WTC11 (cell line): ENCODE data around the gene B4GALT6.

ENCODE experiments used
- CREM ChIP-seq: sonication (generic); formaldehyde crosslinking; IDR thresholded peaks from 2 replicates; pipeline ENCODE4 v1.8.1; 2022; ENCODE audit warnings: mild to moderate bottlenecking, missing genetic modification reagents, moderate library complexity
- CTCF ChIP-seq: fragments of 200-600 bp; IDR thresholded peaks from 2 replicates; pipeline ENCODE4 v1.8.0; 2022; ENCODE audit warnings: antibody characterized with exemption
- NR2C2 ChIP-seq: sonication (generic); formaldehyde crosslinking; IDR thresholded peaks from 2 replicates; pipeline ENCODE4 v1.8.0; 2022; ENCODE audit warnings: mild to moderate bottlenecking, missing genetic modification reagents
- STAT6 ChIP-seq: sonication (generic); formaldehyde crosslinking; conservative IDR thresholded peaks from 2 replicates; pipeline ENCODE4 v1.8.1; 2023; ENCODE audit warnings: mild to moderate bottlenecking, low read depth, missing genetic modification reagents, moderate library complexity
- TP53 ChIP-seq: sonication (generic); formaldehyde crosslinking; IDR thresholded peaks from 2 replicates; pipeline ENCODE4 v1.8.1; 2023; ENCODE audit warnings: mild to moderate bottlenecking, missing genetic modification reagents
- ZNF423 ChIP-seq: fragments of 250-450 bp; sonication (Bioruptor Pico); IDR thresholded peaks from 2 replicates; pipeline ENCODE4 v2.1.2; 2022; ENCODE audit warnings: mild to moderate bottlenecking, moderate library complexity
- TF ChIP-seq, protein P1 (sequence below): sonication (generic); formaldehyde crosslinking; IDR thresholded peaks from 2 replicates; pipeline ENCODE4 v1.8.0; 2022; ENCODE audit warnings: mild to moderate bottlenecking, missing genetic modification reagents
- TF ChIP-seq, protein P2 (sequence below): sonication (generic); formaldehyde crosslinking; IDR thresholded peaks from 2 replicates; pipeline ENCODE4 v1.8.1; 2022; ENCODE audit warnings: low read depth, missing genetic modification reagents, borderline replicate concordance
- TF ChIP-seq, protein P3 (sequence below): sonication (generic); formaldehyde crosslinking; IDR thresholded peaks from 2 replicates; pipeline ENCODE4 v1.8.0; 2022; ENCODE audit warnings: mild to moderate bottlenecking, missing genetic modification reagents
- TF ChIP-seq, protein P4 (sequence below): sonication (generic); formaldehyde crosslinking; IDR thresholded peaks from 2 replicates; pipeline ENCODE4 v1.8.0; 2022; ENCODE audit warnings: mild to moderate bottlenecking, missing genetic modification reagents

GRCh38 chr18:31723639-31723989, 39.2 kb upstream of the B4GALT6 start:
- TF ChIP-seq CTCF: no peak
- no peak for TF ChIP-seq CREM (CRISPR knock-in tag)
- TF ChIP-seq, protein P1, sequence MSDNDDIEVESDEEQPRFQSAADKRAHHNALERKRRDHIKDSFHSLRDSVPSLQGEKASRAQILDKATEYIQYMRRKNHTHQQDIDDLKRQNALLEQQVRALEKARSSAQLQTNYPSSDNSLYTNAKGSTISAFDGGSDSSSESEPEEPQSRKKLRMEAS (CRISPR knock-in tag): no peak
- TF ChIP-seq, protein P2, sequence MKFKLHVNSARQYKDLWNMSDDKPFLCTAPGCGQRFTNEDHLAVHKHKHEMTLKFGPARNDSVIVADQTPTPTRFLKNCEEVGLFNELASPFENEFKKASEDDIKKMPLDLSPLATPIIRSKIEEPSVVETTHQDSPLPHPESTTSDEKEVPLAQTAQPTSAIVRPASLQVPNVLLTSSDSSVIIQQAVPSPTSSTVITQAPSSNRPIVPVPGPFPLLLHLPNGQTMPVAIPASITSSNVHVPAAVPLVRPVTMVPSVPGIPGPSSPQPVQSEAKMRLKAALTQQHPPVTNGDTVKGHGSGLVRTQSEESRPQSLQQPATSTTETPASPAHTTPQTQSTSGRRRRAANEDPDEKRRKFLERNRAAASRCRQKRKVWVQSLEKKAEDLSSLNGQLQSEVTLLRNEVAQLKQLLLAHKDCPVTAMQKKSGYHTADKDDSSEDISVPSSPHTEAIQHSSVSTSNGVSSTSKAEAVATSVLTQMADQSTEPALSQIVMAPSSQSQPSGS: no peak
- TF ChIP-seq ZNF423: no peak
- no peak for TF ChIP-seq NR2C2
- TF ChIP-seq, protein P3, sequence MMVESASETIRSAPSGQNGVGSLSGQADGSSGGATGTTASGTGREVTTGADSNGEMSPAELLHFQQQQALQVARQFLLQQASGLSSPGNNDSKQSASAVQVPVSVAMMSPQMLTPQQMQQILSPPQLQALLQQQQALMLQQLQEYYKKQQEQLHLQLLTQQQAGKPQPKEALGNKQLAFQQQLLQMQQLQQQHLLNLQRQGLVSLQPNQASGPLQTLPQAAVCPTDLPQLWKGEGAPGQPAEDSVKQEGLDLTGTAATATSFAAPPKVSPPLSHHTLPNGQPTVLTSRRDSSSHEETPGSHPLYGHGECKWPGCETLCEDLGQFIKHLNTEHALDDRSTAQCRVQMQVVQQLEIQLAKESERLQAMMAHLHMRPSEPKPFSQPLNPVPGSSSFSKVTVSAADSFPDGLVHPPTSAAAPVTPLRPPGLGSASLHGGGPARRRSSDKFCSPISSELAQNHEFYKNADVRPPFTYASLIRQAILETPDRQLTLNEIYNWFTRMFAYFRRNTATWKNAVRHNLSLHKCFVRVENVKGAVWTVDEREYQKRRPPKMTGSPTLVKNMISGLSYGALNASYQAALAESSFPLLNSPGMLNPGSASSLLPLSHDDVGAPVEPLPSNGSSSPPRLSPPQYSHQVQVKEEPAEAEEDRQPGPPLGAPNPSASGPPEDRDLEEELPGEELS (CRISPR knock-in tag): no peak
- TF ChIP-seq, protein P4, sequence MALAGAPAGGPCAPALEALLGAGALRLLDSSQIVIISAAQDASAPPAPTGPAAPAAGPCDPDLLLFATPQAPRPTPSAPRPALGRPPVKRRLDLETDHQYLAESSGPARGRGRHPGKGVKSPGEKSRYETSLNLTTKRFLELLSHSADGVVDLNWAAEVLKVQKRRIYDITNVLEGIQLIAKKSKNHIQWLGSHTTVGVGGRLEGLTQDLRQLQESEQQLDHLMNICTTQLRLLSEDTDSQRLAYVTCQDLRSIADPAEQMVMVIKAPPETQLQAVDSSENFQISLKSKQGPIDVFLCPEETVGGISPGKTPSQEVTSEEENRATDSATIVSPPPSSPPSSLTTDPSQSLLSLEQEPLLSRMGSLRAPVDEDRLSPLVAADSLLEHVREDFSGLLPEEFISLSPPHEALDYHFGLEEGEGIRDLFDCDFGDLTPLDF (CRISPR knock-in tag): no peak
- no peak for TF ChIP-seq TP53
- no peak for TF ChIP-seq STAT6 (CRISPR knock-in tag)
